Measurements from ENCODE around the gene APBA2.

APBA2 gene

GRCh38 chr15:29120593-29121368, 235.0 kb downstream of the APBA2 start:
- DNase-seq (ENCODE audit: low spot score) = no peak

DNA sequence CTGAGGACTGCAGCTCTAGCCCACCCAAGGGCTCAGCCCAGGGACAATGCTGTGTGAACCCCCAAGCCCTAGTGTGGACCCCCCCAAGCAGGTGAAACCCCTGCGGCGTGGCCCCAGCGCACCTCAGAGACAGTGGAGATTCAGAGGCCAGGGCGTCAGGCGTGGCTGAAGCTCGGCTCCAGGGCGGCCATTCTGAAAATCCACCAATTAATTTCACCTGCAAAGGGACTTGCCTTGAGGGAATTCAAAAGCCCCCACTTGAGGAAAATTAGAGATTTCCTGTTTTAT, 235.5 kb downstream of the APBA2 start:
- no peak for DNase-seq (ENCODE audit: low spot score)

- no peak for DNase-seq (ENCODE audit: low spot score)
These were observed 236.1 kb downstream of the APBA2 start for GRCh38 chr15:29121907-29122306.

DNA sequence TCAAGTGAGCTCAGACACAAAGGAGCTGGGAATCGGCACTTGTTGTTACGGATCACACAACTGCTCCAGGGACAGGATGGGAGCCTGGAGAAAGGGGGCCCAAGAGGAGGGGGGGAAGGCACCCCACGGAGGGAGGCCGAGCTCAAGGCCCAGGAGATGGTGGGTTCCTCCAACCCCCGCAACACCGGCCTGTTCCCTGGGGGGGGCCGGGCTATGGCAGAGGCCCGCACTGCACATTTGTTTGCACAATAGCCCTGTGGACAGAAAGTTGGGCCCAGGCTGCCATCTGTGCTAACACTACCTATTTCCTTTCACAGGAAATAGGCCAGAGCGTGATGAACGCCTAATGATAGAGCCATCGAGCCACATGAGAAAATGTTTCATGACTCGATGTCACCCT, 236.7 kb downstream of the APBA2 start:
- no peak for DNase-seq (ENCODE audit: low spot score)

DNA sequence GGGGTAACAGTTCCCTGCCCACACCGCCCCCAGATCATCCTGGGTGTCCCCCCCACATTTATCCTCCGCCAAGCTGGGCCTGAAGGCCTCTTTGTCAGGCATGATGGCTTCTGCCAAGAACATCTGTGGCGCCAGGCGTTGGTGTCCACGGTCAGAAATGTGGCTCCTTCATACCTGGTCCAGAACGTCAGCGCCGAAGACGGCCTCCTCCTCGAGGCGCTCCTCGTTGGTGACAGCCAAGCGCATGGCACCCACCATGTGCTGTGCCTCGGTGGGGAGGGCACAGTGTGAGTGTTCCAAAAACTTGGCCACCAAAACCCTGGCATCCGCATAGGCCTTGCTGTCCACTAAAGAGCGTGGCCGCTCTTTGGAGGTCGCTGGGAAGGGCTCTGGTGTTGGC, 237.4 kb downstream of the APBA2 start:
- no peak for DNase-seq (ENCODE audit: low spot score)

GRCh38 chr15:29123991-29124390, 238.2 kb downstream of the APBA2 start:
- no peak for DNase-seq (ENCODE audit: low spot score)

DNA sequence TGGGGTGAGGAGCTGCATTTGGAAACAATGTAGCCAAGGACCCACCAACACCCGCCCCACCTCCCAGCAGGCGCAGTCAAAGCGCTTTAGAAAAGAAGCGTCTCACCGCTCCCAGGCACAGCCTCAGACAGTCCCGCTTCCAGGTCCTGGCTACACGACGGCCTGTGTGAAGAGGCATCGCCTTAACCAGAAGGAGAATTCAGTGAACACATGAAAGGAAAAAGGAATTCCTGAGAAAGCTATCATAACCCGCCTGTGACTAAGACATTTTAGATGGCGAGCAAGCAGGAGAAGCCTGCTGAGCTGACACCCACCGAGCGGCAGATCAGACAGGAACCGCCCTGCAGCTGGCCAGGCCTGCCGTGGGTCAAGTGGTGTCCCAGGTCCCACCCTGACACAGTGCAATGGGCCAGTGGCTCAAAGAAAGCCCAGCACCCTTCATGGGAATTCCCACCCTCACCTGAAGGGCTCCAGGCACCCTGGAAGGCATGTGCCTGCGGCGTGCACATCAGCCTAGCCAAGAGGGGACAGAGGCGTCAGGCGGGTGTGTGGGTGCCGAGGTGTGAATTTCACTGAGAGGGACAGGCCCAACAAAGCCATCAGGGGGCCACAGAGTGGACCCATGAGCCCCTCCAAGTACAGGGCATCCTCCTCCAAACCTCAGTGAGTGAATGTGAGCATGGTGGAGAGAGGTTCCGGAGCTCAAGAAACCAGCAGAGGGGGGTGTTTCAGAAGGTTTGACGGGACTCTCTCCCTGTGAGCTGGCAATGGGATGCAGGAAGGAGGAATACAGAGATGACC, 239.0 kb downstream of the APBA2 start:
- DNase-seq (ENCODE audit: low spot score) = no peak

DNA sequence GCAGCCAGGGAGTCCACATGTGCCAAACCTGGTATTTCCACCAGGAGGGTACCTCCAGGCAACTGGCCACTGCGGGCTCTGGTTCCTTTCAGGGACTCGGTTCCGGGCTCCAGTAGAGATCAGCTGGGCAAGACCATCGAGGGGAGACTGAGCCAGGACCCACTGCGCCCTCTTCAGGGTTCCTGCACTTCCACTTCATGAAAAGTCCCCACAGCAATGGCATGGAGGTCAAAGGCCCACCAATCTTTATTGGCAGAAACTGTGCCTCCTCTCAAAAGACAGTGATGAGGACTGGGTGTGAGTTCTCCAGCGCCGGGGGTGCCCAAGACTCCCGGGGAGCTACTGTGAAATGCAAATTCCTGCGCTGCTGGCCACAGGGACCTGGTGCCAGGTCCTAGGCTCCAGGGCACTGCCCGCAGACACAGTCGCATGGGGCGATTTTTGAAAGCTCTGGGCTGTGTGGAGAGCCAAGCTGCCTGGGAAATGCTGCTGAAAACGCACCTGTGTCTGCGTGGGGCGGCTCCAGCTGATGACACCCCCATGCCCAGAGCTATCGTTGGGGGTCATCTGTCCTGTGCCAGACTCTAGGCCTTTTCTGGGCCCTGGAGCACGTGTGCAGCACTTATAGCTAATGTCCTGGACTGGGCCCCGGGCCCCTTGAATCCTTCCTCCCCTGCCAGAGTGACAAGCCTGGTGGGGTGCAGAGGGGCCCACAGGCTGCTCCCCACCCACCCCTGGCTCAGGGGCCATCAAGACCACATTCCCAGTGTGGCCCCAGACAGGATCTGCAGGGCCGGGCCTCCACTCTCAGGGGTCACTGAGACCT, 239.8 kb downstream of the APBA2 start:
- DNase-seq (ENCODE audit: low spot score) = no peak

- DNase-seq (ENCODE audit: low spot score) = no peak
These were observed 240.4 kb downstream of the APBA2 start for GRCh38 chr15:29126208-29126536.

GRCh38 chr15:29126821-29127461, 241.2 kb downstream of the APBA2 start:
- DNase-seq (ENCODE audit: low spot score) = no peak

DNA sequence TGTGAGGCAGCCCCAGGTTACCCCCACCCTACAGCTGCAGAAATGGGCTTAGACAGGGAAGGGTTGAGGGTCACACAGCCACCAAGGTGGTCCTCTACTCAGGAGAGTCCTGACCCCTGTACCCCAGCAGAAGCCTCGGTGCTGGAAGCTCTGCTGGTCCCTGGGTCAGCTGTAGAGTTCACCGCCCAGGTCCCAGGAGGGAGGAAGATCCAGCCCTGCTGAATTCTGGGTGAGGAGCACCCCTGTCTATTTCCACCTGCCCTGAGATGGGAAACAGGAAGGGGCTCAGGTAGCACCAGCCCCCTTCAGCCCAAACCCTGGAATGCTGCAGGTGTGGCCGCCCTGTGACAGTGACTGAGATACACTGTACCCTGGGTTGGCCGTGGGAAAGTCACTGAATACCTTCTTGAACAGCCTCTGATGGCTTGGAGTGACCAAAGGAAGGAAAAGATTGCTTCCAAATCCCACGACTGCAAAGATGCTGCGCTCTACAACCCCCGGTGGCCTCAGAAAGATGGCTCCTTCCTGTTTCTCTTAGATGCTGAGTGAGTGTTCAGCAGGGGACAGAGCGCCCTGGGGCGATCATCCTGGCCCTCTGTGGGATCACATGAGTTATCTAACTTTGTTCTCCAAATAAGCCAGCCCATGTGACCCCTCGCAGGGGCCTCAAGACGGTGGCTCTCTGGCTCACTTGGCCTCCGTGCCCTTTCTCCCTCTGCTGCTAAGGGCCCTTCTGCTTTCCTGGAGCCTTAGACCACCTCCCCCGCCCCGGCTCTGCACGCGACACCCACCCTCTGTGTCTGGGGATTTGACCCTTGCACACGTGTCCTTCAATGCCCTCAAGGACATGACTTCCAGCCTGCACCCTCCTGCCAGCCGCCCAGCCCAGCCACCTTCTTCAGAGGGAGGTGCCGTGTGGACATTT, 242.0 kb downstream of the APBA2 start:
- DNase-seq (ENCODE audit: low spot score) = no peak

- no peak for DNase-seq (ENCODE audit: low spot score)
These were observed 242.9 kb downstream of the APBA2 start for GRCh38 chr15:29128671-29129070.

- DNase-seq (ENCODE audit: low spot score) = no peak
These were observed 243.4 kb downstream of the APBA2 start for GRCh38 chr15:29129221-29129620.

GRCh38 chr15:29129926-29130325, 244.2 kb downstream of the APBA2 start:
- DNase-seq (ENCODE audit: low spot score) = no peak

DNA sequence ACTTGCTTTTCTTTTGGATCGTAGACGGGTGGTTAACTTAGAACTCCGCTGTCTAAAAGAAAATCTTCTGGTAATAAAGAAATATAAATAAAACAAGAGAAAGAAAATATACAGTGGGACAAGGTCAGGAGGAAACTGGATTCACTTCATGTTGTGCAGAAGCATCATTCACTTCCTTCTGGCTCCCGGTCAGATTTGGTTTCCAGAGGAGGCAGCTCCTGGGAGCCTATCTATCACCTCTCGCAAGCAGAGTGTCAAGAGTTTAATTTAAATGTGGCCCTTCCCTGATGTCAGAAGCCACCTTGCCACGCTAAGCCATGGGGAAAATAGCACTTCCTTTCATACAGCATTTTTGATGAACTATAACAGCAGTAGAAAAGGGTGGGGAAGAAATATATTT, 244.7 kb downstream of the APBA2 start:
- DNase-seq (ENCODE audit: low spot score) = no peak

DNA sequence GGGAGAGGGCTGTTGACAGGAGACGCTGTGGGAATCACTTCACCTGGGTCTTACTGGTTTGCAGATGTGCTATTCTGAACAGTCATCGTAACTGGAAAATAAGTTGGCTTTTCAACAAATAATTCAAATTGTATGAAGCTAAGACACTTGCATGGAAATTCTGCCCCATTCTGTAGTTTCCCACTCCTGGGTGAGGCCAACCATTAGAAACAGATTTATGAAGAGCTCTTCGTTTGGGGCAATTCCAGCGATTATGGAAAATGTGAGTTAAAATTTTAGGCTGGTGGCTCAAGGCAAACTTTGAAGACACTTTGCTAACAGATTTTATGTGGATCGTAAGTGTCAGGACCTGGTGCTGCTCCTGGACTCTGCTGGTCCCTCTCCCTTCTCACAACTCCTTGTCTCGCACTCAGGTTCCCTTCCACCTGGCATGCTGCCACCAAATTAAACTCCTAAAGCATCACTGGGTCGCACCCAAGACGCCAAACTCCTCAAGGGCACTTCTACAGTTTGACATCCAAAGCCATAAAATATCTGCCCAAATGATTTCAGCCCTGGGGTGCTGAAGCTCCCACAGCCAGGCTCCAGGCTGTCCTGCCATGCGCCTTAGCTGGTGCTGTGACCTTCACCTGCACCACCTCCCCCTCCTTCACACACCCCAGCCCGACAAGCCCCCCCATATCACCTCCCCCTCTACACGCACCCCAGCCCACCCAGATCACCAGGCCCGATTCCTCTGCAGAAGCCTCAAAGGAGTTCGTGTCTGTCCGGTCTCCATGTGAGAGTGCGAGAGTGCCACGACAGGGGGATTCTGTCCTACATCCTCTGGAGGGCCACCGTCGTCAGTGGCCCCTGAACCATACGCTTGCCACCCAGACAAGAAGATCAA, 245.4 kb downstream of the APBA2 start:
- DNase-seq (ENCODE audit: low spot score) = no peak

GRCh38 chr15:29131840-29132420, 246.2 kb downstream of the APBA2 start:
- DNase-seq (ENCODE audit: low spot score) = no peak

DNA sequence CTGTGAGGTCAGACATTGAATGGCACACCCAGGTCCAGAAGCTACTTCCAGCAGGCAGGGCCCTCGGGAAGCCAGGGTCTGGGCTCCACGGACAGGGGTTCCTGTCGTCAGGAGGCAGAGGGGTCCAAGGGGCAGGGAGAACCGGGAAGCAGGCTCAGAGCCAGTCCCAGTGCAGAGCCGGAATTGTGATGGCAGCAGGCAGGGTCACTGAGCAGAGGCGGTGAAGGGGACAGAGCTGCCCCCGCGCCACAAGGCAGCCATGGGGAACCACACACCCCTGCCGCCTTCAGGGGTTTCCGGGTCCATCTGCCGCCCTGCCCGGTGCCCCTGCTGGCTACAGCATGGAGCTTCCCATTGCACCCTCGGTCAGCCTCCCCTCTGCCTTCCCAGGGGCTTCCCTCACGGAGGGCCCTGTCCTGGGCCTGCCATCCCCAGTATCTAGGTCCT, 247.0 kb downstream of the APBA2 start:
- no peak for DNase-seq (ENCODE audit: low spot score)

GRCh38 chr15:29133321-29133720, 247.5 kb downstream of the APBA2 start:
- DNase-seq (ENCODE audit: low spot score) = no peak

DNA sequence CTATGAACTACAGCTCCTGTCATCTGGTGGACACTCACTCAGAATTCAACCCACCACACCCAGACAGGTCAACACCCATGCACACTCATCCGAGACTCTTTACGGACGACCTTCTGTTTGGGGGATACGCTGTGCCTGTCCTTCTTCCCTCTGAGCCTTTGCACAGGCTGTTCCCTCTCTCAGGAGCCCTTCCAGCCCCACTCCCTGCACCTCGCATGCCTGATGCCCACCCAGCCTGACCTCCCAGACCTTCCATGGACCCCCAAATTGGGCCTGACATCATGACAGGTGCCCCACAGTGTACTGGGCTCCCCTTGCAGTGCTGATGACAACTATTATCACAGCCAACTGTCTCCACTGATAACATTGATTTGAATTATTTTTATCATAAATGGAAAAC, 248.0 kb downstream of the APBA2 start:
- no peak for DNase-seq (ENCODE audit: low spot score)
